ENCODE data around the gene CYTH1.

The CYTH1 gene

GRCh38 chr17:78781893-78782304 lies at the start of gene CYTH1:
TSS of gene CYTH1 (minus strand) at chr17:78782273. CDS start at chr17:78782223, 50 bp downstream.
- DNase-seq: no peak

DNA sequence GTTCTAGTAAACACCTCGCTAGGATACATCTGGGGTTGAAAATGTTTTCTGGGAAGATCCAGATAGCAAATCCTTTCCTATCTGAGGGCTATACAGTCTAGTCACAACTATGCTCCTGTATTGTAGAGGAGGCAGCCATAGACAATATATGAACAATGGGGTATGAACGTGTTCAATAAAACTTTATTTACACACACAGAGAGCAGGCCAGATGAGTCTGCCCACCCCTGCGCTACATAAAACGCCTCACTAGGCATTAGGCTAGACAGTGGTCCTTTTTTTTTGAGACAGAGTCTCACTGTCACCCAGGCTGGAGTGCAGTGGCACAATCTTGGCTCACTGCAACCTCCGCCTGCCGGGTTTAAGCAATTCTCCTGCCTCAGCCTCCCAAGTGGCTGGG lies 47.4 kb upstream of the CYTH1 start:
- no peak for DNase-seq

DNA sequence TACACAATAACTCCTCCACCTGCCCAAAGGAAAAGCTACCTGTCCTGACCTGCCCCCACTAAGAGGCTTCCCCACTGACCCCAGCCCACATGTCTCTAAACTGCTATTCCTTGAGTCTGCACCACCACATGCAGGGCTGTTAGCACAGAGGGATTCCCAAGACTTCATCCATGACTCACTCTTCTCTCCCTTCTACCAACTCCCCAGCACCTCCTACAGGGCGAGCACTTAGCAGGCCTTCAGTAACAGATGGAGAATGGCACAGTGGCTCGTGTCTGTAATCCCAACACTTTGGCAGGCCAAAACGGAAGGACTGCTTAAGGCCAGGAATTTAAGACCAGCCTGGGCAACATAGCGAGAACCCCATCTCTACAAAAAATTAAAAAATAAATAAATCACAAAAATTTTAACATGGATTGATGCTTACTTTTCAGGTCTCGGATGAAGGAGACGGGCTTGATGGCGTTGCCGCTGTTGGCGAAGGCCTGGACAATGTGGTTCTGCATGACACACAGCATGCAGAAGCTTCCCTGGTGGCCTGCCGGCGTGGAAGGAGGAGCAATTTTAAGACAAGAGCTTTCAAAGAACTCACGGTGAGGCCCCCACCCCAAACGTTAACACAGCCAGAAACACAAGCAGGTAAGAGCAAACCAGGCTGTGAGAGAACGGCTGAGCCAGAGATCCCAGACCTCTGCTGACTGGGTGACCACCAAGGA lies 46.6 kb upstream of the CYTH1 start:
- DNase-seq: no peak

DNA sequence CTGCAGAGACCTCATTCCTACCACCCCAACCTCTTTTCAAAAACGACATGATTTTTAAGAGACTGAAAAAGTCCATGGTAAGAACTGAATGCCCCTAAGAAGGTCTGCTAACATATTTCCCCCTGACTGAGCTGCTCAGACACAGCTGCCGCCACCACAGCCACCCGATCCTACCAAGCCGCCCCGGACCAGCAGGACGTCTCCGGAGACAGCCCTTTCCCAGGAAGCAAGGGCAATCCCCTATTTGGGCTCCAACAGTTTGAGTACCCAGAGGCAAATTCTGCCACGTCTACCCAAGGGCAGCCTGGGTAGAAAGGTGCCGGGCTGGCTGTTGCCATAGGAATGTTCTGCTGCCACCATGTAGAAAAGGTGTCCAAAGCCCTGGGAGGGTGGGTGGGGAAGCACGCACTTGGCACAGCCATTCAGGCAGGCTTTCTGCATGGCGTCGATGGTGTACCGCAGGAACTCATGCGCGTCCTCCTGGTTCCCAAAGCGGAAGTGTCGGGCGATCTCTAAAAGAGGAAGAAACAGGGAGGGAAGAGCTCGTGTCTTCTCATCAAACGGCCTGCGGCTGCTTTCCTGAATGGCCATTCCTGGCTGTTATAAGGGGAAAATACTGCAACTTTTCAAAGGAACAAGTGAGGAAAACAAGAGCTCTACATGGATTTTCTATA lies 44.9 kb upstream of the CYTH1 start:
- DNase-seq: no peak

- DNase-seq: no peak
Measured at GRCh38 chr17:78826421-78826820, 44.3 kb upstream of the CYTH1 start.

DNA sequence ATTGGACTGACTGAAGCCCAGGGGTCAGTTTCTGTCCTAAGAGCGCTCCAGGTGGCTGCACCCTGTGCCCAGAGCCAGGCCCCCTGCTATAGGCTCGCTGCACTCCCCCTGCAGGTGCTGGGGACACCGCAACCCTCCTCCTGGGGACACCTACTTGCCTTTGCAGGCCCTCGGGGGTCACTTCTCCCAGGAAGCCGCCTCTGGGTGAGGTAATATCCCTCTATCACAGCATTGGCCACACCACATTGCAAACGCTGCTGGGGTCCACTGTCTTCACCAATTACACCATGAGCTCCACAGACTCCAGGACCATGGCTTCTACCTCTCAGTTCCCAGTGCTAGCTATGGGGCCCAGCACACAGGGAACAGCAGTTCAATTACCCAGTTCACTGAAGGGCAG lies 43.6 kb upstream of the CYTH1 start:
- no peak for DNase-seq

GRCh38 chr17:78824240-78824639 lies 42.2 kb upstream of the CYTH1 start:
- DNase-seq: no peak

GRCh38 chr17:78823282-78824046 lies 41.4 kb upstream of the CYTH1 start:
- DNase-seq: no peak

- no peak for DNase-seq
Measured at GRCh38 chr17:78822552-78822951, 40.5 kb upstream of the CYTH1 start.

DNA sequence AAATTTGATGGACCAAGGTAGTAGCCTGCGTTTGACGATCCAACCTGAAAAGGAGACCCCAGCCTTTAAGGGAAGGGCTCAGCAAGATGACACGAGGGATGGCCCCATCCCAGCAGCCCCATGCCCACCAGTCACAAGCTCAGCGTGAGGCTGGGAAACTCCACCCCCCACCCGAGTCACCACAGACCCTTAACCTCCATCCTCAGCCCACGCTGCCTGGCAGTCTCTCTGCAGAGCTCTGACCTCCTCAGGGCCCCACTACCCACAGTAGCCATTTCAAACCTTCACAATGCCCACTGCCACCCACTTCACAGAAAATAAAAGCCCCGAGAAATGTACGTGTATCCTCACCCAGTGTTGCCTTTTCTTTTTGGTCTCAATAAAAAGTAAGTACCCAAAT lies 39.9 kb upstream of the CYTH1 start:
- DNase-seq: no peak

GRCh38 chr17:78820841-78821240 lies 38.8 kb upstream of the CYTH1 start:
- DNase-seq: no peak

GRCh38 chr17:78819806-78820792 lies 38.0 kb upstream of the CYTH1 start:
- DNase-seq: no peak

- no peak for DNase-seq
Measured at GRCh38 chr17:78819402-78819801, 37.3 kb upstream of the CYTH1 start.

- DNase-seq: no peak
Measured at GRCh38 chr17:78818932-78819331, 36.9 kb upstream of the CYTH1 start.

- no peak for DNase-seq
Measured at GRCh38 chr17:78818152-78818846, 36.2 kb upstream of the CYTH1 start.

DNA sequence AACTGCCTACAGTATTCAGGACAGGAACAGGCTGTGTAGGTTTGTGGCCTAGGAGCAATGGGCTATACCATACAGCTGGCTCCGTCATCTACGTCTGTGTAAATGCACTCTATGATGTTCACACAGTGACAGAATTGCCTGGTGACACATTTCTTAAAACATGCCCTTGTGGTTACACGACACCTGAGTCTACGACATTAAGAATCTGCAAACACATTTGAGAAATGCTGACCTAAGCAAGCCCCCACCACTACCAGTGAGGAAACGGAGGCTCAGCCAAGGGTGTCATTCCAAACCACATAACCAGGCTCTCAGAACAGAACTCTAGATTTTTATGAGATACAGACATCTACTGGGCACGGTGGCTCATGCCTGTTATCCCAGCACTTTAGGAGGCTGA lies 35.0 kb upstream of the CYTH1 start:
- no peak for DNase-seq

DNA sequence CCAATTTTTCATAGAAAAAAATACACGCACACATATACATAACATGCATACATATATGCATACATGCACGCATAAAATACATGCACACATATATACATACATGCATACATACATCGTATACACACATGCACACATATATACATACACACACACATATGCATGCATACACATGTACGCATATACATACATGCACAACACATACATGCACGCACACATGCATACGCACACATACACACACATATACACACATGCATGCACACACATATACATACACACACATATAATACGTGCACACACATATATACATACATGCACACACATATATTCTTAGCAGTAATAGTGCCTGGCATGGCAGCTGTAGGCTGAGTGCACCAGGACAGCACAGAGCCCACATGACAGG lies 33.6 kb upstream of the CYTH1 start:
- no peak for DNase-seq

DNA sequence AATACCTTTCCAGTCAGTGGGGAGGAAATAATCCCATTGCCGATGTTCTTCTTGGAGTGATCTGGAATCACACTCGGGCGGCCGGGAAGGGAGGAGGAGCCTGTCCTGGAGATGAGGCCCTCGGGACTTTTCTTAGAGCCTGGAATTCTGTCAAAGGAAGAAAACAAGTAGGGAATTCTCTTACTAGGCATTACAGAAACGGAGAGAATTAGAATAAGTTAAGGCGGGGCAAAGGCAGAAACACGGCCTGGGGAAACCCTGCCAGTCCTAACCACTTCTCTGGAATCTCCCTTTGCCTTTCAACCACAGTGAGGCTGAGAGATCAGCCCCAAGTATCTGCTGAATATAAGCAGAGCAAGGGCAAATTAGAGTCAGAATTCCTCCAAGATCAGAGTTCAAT lies 30.8 kb upstream of the CYTH1 start:
- no peak for DNase-seq

DNA sequence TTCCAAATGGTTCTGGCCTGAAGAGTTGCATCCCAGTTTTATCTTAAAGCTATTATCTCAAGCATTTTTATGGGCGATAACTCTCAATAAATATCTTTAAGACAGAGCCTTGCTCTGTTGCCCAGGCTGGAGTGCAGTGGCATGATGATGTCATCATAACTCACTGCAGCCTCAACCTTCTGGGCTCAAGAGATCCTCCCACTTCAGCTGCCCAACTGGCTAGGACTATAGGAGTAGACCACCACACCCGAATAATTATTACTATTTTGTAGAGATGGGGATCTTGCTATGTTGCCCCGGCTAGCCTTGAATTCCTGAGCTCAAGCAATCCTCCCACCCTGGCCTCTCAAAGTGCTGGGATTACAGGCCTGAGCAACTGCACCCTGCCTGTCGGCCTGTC lies 26.1 kb upstream of the CYTH1 start:
- no peak for DNase-seq

DNA sequence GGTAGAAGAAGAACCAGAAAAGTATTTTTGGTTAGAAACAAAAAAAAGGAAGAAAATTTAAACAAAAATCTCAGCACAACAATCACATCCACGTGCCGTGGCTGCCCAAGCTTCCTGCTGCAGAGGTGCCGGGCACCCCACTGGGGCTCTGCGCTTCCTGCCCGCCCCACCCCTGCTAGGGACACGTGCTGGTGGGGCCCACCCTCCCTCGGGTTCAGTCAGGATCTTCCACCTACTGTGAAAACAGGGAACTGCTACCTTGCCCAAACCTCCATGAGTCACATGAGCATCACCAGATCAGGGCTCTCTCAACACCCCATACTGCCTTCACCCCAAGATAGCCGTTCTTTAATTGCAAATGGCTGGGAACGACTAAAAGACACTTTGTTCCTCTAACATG lies 24.4 kb upstream of the CYTH1 start:
- no peak for DNase-seq

DNA sequence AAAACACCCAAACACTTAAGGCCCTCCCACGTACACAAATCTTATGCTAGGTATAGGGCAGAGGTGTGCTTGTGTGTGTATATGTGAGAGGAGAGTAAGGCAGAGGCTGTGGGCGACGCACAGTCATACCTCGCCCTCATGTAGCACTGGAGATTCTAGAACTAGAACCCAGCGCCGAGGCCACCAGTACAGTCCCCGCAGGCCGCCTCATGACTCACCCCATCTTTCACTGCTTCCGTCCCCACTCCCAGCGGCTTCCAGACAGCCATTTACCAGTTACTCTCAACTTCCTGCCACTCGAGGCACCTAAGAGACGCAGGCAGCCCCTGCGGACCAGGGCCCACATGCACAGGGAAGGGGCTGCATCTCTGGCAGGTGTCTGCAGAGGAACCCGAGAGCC lies 23.2 kb upstream of the CYTH1 start:
- DNase-seq: no peak

GRCh38 chr17:78804777-78805176 lies 22.7 kb upstream of the CYTH1 start:
- no peak for DNase-seq
